ENCODE results near the gene FOXD4. TPM values are rescaled to one million over a fixed set of nuclear protein-coding genes. Genes with fewer than 3 reads are reported as not detected.
"Not testable (repeated sequence)": the region's sequence is repeated elsewhere in the genome, so short reads cannot be mapped to it uniquely, and the experiment has no call there.

FOXD4 gene
- total RNA-seq, 1 donor from 2014 or later = not detected

DNA sequence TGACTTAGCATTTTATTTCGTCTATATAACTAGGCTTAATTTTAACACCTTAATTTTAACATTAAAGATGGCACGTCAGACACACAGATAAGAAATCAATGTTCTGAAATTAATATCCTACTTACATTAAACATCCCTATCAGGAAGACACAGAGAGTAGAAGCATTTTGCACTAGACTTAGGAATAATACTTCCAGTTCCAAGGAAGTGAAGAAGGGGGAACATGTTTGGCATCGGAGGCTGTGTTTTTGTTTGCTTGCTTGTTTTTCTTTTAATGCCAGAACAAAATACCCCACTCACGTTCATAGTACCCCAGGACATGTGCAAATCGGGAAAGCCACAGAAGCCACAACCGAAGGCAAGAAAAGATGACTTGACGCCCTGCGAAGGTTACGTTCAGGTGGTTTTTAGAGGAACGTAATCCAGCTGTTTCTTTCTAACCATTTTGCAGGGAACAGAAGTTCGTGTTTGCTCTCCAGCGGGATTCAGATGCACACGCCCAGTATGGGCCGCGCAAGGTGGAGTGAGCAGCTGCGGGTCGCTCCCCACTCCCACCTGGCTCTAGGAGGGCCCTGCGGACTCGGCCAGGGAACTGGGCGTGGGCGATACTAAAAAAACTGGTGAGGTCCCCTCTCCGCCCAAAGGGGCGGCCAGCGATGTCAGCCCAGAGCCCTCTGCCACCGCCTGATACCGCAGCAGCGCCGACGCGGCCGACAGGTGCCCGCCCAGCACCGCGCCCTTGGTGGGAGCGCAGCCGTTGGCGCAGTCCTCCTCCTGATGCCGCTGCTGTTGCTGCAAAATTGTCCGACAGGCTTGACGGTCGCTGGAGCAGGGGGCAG, 1.8 kb downstream of the FOXD4 start:
- H3K4me3 Mint-ChIP-seq = peak overlapping the region; percentile 48
- H3K27ac Mint-ChIP-seq; H3K9ac ChIP-seq; H3K36me3 ChIP-seq; H2AFZ ChIP-seq (replicated peaks); H3K9me3 ChIP-seq (ENCODE audit: low read depth); H3K79me2 ChIP-seq (ENCODE audit: low read depth); H3F3A ChIP-seq (ENCODE audit: low read depth); H3K4me1 ChIP-seq; H3K9me3 Mint-ChIP-seq; H3K27ac ChIP-seq; H3K4me3 ChIP-seq; H3K36me3 Mint-ChIP-seq: not testable (repeated sequence)
- DNase-seq (ENCODE audit: low spot score) = peak; percentile 41
- Histone ChIP-seq H3K27me3 (peaks cover 79% of the 10 kb centered on the region), H3K4me2 (peak overlapping the region; percentile 12), H4K20me1 (ENCODE audit: low read depth) (peaks cover 43% of the 10 kb centered on the region)
- H3K27me3 Mint-ChIP-seq (ENCODE audit: insufficient read depth, low read depth) = peaks cover 50% of the 10 kb centered on the region
- H3K4me1 Mint-ChIP-seq = peaks cover 12% of the 10 kb centered on the region
- peak; percentile 98 for TF ChIP-seq EZH2 (IDR thresholded peaks at IDR 0.05)
- TF ChIP-seq EZH2phosphoT487 (IDR thresholded peaks at IDR 0.05) = peak; percentile 94

DNA sequence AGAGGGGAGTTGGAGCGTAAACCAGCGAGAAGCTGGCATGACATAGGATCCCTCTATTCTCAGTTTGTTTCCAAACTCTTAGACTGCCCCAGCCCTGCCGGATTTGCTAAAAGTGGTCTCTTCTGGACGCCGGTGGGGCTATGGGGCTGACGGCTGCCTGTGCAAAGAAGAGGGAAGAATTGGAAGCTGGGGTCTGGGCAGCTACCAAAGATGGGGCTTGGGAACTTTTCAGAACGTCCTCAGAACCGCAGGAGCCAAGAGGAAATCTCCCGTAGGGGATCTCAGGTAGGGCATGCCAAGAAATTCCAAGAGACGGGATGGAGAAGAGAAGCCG, 3.1 kb downstream of the FOXD4 start:
- DNase-seq (ENCODE audit: low spot score) = peak; percentile 36
- H3K27me3 ChIP-seq = peaks cover 89% of the 10 kb centered on the region
- not testable (repeated sequence) for H3K36me3 Mint-ChIP-seq; H3K9me3 Mint-ChIP-seq; H3K9ac ChIP-seq; H3F3A ChIP-seq (ENCODE audit: low read depth); H3K27ac ChIP-seq; H3K79me2 ChIP-seq (ENCODE audit: low read depth); H3K27ac Mint-ChIP-seq; H3K9me3 ChIP-seq (ENCODE audit: low read depth); H3K4me2 ChIP-seq; H2AFZ ChIP-seq (replicated peaks); H3K36me3 ChIP-seq; H3K4me1 ChIP-seq; H3K4me3 ChIP-seq
- Mint-ChIP-seq H3K4me3 (peak overlapping the region; percentile 67), H3K4me1 (peaks cover 12% of the 10 kb centered on the region), H3K27me3 (ENCODE audit: insufficient read depth, low read depth) (peaks cover 47% of the 10 kb centered on the region)
- H4K20me1 ChIP-seq (ENCODE audit: low read depth) = peaks cover 43% of the 10 kb centered on the region

DNA sequence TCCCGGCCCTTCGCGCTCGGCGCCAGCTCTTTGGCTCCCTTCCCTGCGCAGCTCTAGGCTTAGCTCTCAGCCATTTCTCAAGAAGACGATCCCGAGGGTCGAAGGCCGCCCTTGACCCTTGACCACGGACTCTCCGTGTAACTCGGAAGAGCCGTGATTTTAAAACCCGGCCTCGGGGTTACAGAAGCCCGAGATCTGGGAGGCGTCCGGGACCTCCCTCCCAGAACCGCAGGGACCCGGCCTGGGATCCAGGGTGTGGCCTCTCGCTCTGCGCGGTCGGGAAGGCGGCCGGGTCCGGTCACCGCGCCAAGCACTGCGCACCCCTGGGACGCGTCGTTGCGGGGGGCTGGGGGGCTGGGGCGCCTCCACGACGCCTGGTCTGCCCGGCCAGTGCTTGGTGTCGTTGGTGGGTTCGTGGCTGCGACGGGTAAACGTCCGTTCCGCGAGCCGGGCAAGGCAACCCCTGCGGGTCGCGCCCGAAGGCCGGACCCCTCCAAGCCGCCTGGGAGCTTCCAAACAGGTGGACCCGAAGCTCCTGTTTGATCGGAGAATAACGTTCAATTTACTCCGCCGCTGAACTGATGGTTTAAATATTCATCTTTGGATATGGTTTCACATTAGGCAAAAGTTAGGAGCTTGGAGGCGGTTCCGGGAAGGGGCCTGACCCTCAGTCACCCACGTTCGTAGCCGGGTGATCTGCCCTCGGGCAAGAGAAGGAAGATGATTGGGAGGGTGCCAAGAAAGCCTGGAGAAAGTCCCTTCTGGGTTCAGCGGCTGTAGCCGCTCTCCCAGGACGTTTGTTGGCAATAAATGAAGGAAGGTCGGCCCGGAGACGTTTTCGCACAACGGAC, 3.7 kb downstream of the FOXD4 start:
- not testable (repeated sequence) for H3K79me2 ChIP-seq (ENCODE audit: low read depth); H3K9me3 Mint-ChIP-seq; H3K36me3 Mint-ChIP-seq; H3K9me3 ChIP-seq (ENCODE audit: low read depth); H3F3A ChIP-seq (ENCODE audit: low read depth); H3K36me3 ChIP-seq; H3K9ac ChIP-seq; H3K27ac ChIP-seq; H3K27ac Mint-ChIP-seq; H3K4me1 ChIP-seq
- Histone ChIP-seq H2AFZ (replicated peaks) (peak overlapping the region; percentile 97), H3K4me3 (peak overlapping the region; percentile 45), H3K27me3 (peaks cover 94% of the 10 kb centered on the region), H3K4me2 (peak overlapping the region; percentile 89), H4K20me1 (ENCODE audit: low read depth) (peaks cover 43% of the 10 kb centered on the region)
- H3K4me3 Mint-ChIP-seq = peak overlapping the region; percentile 82
- H3K4me1 Mint-ChIP-seq = peaks cover 12% of the 10 kb centered on the region
- DNase-seq (ENCODE audit: low spot score) = peak; percentile 15
- TF ChIP-seq EZH2phosphoT487 (IDR thresholded peaks at IDR 0.05) (peak; percentile 38), EZH2 (IDR thresholded peaks at IDR 0.05) (peak; percentile 56)
- peaks cover 51% of the 10 kb centered on the region for H3K27me3 Mint-ChIP-seq (ENCODE audit: insufficient read depth, low read depth)

DNA sequence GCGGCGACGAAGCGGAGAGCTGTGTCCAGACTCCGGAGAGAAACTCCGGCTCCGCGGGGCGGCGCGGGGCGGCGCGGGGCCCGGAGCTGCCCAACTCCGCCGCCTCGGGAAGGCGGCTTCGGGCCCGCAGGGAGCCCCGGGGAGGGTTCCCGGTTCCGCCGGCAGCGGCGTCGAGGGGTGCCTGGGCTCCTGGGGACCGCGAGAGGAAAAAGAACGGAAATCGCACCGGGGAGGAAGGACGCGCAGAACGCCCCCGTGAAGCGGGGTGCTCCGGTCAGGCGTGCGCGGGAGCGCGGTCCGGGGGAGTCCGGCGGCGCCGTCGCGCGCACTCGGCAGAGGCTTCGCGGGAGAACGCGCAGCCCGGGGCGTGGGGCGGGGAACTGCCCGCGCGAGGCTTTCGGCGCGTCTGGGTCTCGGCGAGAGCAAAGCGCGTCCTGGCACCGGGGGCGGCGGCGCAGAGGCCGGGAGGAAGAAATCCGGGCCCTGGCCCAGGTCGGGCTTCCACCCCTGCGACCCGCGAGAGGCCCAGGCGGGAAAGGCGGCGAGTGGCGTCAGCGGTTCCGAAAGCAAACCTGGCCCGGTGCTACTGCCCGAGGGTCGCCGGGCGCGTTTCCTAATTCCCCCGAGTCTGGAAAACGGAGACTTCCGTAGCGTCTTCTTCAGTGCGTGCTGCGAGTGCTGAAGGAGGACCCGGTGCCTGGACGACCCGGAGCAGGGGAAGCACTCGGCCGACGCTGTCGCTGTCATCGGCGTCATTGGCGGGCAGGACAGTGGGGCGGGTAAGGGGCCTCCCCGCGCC, 4.5 kb downstream of the FOXD4 start:
- not testable (repeated sequence) for H3K79me2 ChIP-seq (ENCODE audit: low read depth); H3K9ac ChIP-seq; H3K36me3 ChIP-seq; H3K36me3 Mint-ChIP-seq; H3K27ac Mint-ChIP-seq; H3K9me3 ChIP-seq (ENCODE audit: low read depth); H3K4me1 ChIP-seq; H3K9me3 Mint-ChIP-seq; H3F3A ChIP-seq (ENCODE audit: low read depth); H3K27ac ChIP-seq
- Mint-ChIP-seq H3K27me3 (ENCODE audit: insufficient read depth, low read depth) (peaks cover 55% of the 10 kb centered on the region), H3K4me3 (peak overlapping the region; percentile 82), H3K4me1 (peaks cover 10% of the 10 kb centered on the region)
- TF ChIP-seq EZH2 (IDR thresholded peaks at IDR 0.05) (peak; percentile 100), EZH2phosphoT487 (IDR thresholded peaks at IDR 0.05) (peak; percentile 100)
- H2AFZ ChIP-seq (replicated peaks) = peak overlapping the region; percentile 97
- DNase-seq (ENCODE audit: low spot score) = peak; percentile 80
- H4K20me1 ChIP-seq (ENCODE audit: low read depth) = peaks cover 43% of the 10 kb centered on the region
- peaks cover 100% of the 10 kb centered on the region for H3K27me3 ChIP-seq
- peak overlapping the region; percentile 89 for H3K4me2 ChIP-seq
- peak overlapping the region; percentile 45 for H3K4me3 ChIP-seq

DNA sequence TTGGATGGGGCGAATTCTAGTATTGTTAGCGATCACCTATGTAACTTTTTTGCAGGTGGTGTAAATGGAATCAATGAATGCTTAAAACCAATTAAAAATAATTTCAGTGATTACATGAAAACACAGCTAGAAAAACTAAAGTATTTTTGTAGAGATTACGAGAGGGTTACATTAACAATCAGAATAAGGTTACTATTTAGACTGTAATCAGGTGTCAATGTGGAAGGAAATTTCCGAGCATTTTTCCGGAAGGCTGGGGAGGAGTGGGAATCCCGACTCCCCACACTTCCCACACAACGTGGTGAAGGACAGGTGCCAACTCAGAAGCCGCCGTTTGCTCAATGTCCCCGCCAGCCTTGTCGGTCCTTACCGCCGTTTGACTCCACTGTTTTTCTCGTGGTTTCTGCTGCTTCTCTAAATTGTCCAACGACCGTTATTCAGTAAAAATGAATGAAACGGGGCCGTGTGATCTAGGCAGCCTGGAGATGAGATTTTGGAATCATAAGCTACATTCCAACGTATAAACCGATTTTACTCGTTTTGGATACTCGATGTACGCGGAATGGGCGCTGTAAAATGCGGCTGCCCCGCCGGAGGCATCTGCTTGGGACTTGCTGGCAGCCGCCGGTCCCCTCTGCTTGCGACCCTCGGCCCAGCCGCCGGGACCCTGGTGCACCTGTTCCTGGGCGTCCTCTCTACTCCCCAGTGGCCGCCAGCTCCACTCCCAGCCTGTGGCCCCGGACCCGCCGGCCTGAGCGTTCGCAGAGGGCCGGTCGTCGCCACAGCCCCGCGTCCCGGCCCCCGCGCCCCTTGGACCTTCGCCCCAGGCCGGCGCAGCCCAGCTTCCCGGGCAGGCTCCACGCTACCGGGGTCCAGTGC, 5.4 kb downstream of the FOXD4 start:
- not testable (repeated sequence) for H3K4me1 ChIP-seq; H3K9me3 Mint-ChIP-seq; H3K79me2 ChIP-seq (ENCODE audit: low read depth); H3K27ac ChIP-seq; H3K9me3 ChIP-seq (ENCODE audit: low read depth); H3K27ac Mint-ChIP-seq; H3F3A ChIP-seq (ENCODE audit: low read depth); H3K9ac ChIP-seq; H3K36me3 ChIP-seq; H3K4me1 Mint-ChIP-seq; H3K36me3 Mint-ChIP-seq
- Mint-ChIP-seq H3K27me3 (ENCODE audit: insufficient read depth, low read depth) (peaks cover 55% of the 10 kb centered on the region), H3K4me3 (peak overlapping the region; percentile 59)
- Histone ChIP-seq H4K20me1 (ENCODE audit: low read depth) (peaks cover 41% of the 10 kb centered on the region), H2AFZ (replicated peaks) (peak overlapping the region; percentile 97), H3K4me3 (peak overlapping the region; percentile 45), H3K4me2 (peak overlapping the region; percentile 89), H3K27me3 (peaks cover 100% of the 10 kb centered on the region)
- peak; percentile 28 for DNase-seq (ENCODE audit: low spot score)

DNA sequence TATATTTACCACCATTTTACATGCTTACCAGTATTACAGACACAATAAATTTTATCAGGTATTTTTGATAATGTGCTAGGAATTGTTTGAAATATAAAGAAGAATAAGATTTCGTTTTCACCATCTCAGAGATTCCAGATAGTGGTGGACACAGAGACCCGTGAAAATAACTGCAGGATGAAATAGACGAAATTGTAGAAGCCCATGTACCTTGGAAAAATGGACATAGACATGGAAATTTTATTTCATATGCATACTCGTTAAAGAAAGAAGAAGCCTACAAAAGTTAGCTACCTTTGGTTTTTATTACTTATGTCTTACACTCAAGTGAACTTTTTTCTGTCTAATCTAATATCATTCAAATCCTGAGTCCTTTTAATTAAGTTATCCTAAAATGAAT, 7.5 kb downstream of the FOXD4 start:
- not testable (repeated sequence) for H3K4me3 Mint-ChIP-seq
- H3K27me3 Mint-ChIP-seq (ENCODE audit: insufficient read depth, low read depth) = peaks cover 52% of the 10 kb centered on the region

More for the DNA sequence above, 7.5 kb downstream of the FOXD4 start:
- not testable (repeated sequence) for H3K4me3 ChIP-seq; H3K79me2 ChIP-seq (ENCODE audit: low read depth); H3K36me3 ChIP-seq; H3K9ac ChIP-seq; H3K9me3 Mint-ChIP-seq; H2AFZ ChIP-seq (replicated peaks); H3K4me1 Mint-ChIP-seq; H3K27ac Mint-ChIP-seq; DNase-seq (ENCODE audit: low spot score); H3K4me1 ChIP-seq; H3K27ac ChIP-seq; H3K4me2 ChIP-seq; H3K36me3 Mint-ChIP-seq; H3K9me3 ChIP-seq (ENCODE audit: low read depth); H3F3A ChIP-seq (ENCODE audit: low read depth)
- Histone ChIP-seq H4K20me1 (ENCODE audit: low read depth) (peaks cover 27% of the 10 kb centered on the region), H3K27me3 (peaks cover 98% of the 10 kb centered on the region)
